Astrocyte (in vitro differentiated cells and primary cell): ENCODE results near the gene TUBB8. TPM values are rescaled to one million over a fixed set of nuclear protein-coding genes. Genes with fewer than 3 reads are reported as not detected.

Experiments used
- DNase-seq: peaks from one replicate; pipeline ENCODE4 v3.0.0-alpha.2; 2010; ENCODE audit warnings: low read depth
- FAIRE-seq: peaks from 2 replicates; lab custom pipeline; 2011; peaks lifted over from hg19 to GRCh38; lab: Jason Lieb, UNC
- H2AFZ ChIP-seq: 2 replicates; pipeline ENCODE4 v1.6.0; 2012; ENCODE audit warnings: low read depth, low read length, inconsistent platforms
- H3K27ac ChIP-seq: 2 replicates; pipeline ENCODE4 v1.5.1; 2011; ENCODE audit warnings: low read depth, low read length, inconsistent platforms
- H3K27me3 ChIP-seq: 2 replicates; pipeline ENCODE4 v1.6.0; 2011; ENCODE audit warnings: low read length, inconsistent platforms; ENCODE audit not compliant: insufficient read depth
- H3K36me3 ChIP-seq: 2 replicates; pipeline ENCODE4 v1.5.1; 2011; ENCODE audit warnings: low read length, inconsistent platforms; ENCODE audit not compliant: insufficient read depth
- H3K4me1 ChIP-seq: 2 replicates; pipeline ENCODE4 v1.5.1; 2011; ENCODE audit warnings: low read length, inconsistent platforms; ENCODE audit not compliant: insufficient read depth
- H3K4me2 ChIP-seq: 2 replicates; pipeline ENCODE4 v1.6.0; 2012; ENCODE audit warnings: low read length, inconsistent platforms
- H3K4me3 ChIP-seq: 2 replicates; pipeline ENCODE4 v1.5.1; 2011; ENCODE audit warnings: low read depth, mild to moderate bottlenecking, low read length, inconsistent platforms; ENCODE audit not compliant: insufficient read depth
- H3K79me2 ChIP-seq: 2 replicates; pipeline ENCODE4 v1.6.0; 2012; ENCODE audit warnings: mild to moderate bottlenecking, low read length, inconsistent platforms; ENCODE audit not compliant: insufficient read depth
- H3K9ac ChIP-seq: 2 replicates; pipeline ENCODE4 v1.6.0; 2012; ENCODE audit warnings: mild to moderate bottlenecking, low read length, inconsistent platforms
- H3K9me3 ChIP-seq: 2 replicates; pipeline ENCODE4 v1.5.1; 2012; ENCODE audit warnings: low read depth, mild to moderate bottlenecking, low read length, inconsistent platforms; ENCODE audit not compliant: insufficient read depth
- H4K20me1 ChIP-seq: 2 replicates; pipeline ENCODE4 v1.6.0; 2012; ENCODE audit warnings: low read length, inconsistent platforms; ENCODE audit not compliant: insufficient read depth
- H3K27ac Mint-ChIP-seq: one replicate; pipeline ENCODE4 v1.8.0; 2021; ENCODE audit warnings: mild to moderate bottlenecking, mixed read lengths; ENCODE audit not compliant: unreplicated experiment
- H3K27me3 Mint-ChIP-seq: one replicate; pipeline ENCODE4 v1.8.0; 2021; ENCODE audit warnings: low read depth, mixed read lengths; ENCODE audit not compliant: unreplicated experiment
- H3K36me3 Mint-ChIP-seq: one replicate; pipeline ENCODE4 v1.8.0; 2021; ENCODE audit warnings: low read depth, mixed read lengths; ENCODE audit not compliant: unreplicated experiment
- H3K4me1 Mint-ChIP-seq: one replicate; pipeline ENCODE4 v1.8.0; 2021; ENCODE audit warnings: low read depth, mixed read lengths; ENCODE audit not compliant: unreplicated experiment
- H3K4me3 Mint-ChIP-seq: one replicate; pipeline ENCODE4 v1.8.0; 2021; ENCODE audit warnings: mild to moderate bottlenecking, moderate library complexity, mixed read lengths; ENCODE audit not compliant: unreplicated experiment
- H3K9me3 Mint-ChIP-seq: one replicate; pipeline ENCODE4 v1.8.0; 2021; ENCODE audit warnings: mild to moderate bottlenecking, mixed read lengths; ENCODE audit not compliant: unreplicated experiment
- CTCF ChIP-seq: IDR thresholded peaks from 2 replicates; pipeline ENCODE4 v1.5.1; 2011; ENCODE audit warnings: low read depth, mild to moderate bottlenecking, inconsistent platforms, low read length, moderate library complexity; ENCODE audit not compliant: insufficient read depth
- EZH2 ChIP-seq: IDR thresholded peaks from 2 replicates; pipeline ENCODE4 v1.6.1; 2012; ENCODE audit warnings: mild to moderate bottlenecking, low read length, inconsistent platforms; ENCODE audit not compliant: insufficient read depth
- total RNA-seq: library from RNA; stranded (reverse); gene quantifications from 2 replicates; pipeline ENCODE4 v1.2.1, GENCODE V29; 2021

Gene TUBB8
- total RNA-seq, 1 donor from 2014 or later = not detected

GRCh38 chr10:85044-85443, 35.9 kb upstream of the TUBB8 start:
- H3K79me2 ChIP-seq = no peaks in the 10 kb centered on the region
- peaks cover 54% of the 10 kb centered on the region for H3K27me3 Mint-ChIP-seq
- FAIRE-seq (no peak), DNase-seq (no peak)
- H3K27me3 ChIP-seq = peaks cover 3% of the 10 kb centered on the region
- H3K9ac ChIP-seq = no peak overlapping the region
- H3K4me1 ChIP-seq = no peaks in the 10 kb centered on the region
- H2AFZ ChIP-seq = no peak overlapping the region
- TF ChIP-seq EZH2 = no peak
- no peak for TF ChIP-seq CTCF
- no peak overlapping the region for H3K27ac Mint-ChIP-seq
- H3K36me3 ChIP-seq = no peaks in the 10 kb centered on the region
- no peaks in the 10 kb centered on the region for H3K9me3 Mint-ChIP-seq
- no peak overlapping the region for H3K27ac ChIP-seq
- no peaks in the 10 kb centered on the region for H3K36me3 Mint-ChIP-seq
- no peak overlapping the region for H3K4me3 Mint-ChIP-seq
- H3K9me3 ChIP-seq = no peaks in the 10 kb centered on the region
- no peaks in the 10 kb centered on the region for H4K20me1 ChIP-seq
- no peaks in the 10 kb centered on the region for H3K4me1 Mint-ChIP-seq
- no peak overlapping the region for H3K4me3 ChIP-seq
- H3K4me2 ChIP-seq = no peak overlapping the region

DNA sequence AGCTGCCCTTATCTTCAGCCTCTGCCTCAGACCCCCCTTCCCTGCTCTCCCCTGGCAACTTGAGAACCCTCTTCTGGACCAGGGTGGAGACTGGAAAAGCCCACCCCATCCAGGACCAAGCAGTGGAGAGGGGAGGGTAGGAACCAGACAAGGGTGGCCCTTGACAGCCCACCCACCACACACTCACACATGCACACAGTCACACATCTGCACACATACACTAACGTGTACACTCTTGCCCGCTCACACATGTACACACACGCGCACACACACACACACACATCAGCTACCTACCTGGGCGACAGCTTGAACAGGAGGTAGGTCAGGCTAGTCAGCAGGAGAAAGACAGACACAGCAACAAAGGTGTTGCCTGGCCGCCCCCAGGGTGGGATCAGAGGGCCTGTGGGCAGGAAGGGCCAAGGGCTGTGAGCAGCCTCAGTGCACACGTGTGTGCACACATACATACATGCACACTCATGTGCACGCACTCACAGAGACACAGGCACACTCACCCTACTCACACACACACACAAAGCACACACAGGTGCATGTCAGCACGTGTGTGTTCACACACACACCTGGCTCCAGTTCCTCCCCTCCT, 34.9 kb upstream of the TUBB8 start:
- TF ChIP-seq EZH2 = no peak
- TF ChIP-seq CTCF = no peak
- H3K9ac ChIP-seq = no peak overlapping the region
- no peak overlapping the region for H3K27ac ChIP-seq
- Mint-ChIP-seq H3K4me1 (no peaks in the 10 kb centered on the region), H3K36me3 (no peaks in the 10 kb centered on the region), H3K4me3 (no peak overlapping the region), H3K27me3 (peaks cover 62% of the 10 kb centered on the region), H3K9me3 (peaks cover 2% of the 10 kb centered on the region), H3K27ac (no peak overlapping the region)
- H3K27me3 ChIP-seq = peaks cover 3% of the 10 kb centered on the region
- H2AFZ ChIP-seq = no peak overlapping the region
- H3K4me2 ChIP-seq = no peak overlapping the region
- FAIRE-seq (no peak), DNase-seq (no peak)
- no peaks in the 10 kb centered on the region for H4K20me1 ChIP-seq
- no peaks in the 10 kb centered on the region for H3K79me2 ChIP-seq
- no peaks in the 10 kb centered on the region for H3K36me3 ChIP-seq
- no peaks in the 10 kb centered on the region for H3K9me3 ChIP-seq
- H3K4me3 ChIP-seq = no peak overlapping the region
- H3K4me1 ChIP-seq = no peaks in the 10 kb centered on the region

- H3K4me1 Mint-ChIP-seq = no peaks in the 10 kb centered on the region
- H3K27me3 Mint-ChIP-seq = peaks cover 45% of the 10 kb centered on the region
- Histone ChIP-seq H3K36me3 (no peaks in the 10 kb centered on the region), H3K9me3 (no peaks in the 10 kb centered on the region), H3K4me3 (no peak overlapping the region), H3K27me3 (peaks cover 3% of the 10 kb centered on the region), H3K9ac (no peak overlapping the region), H3K27ac (no peak overlapping the region), H2AFZ (no peak overlapping the region), H4K20me1 (no peaks in the 10 kb centered on the region), H3K79me2 (no peaks in the 10 kb centered on the region), H3K4me1 (no peaks in the 10 kb centered on the region), H3K4me2 (no peak overlapping the region)
- no peak overlapping the region for H3K27ac Mint-ChIP-seq
- FAIRE-seq (no peak), DNase-seq (no peak)
- H3K9me3 Mint-ChIP-seq = peaks cover 2% of the 10 kb centered on the region
- TF ChIP-seq CTCF = no peak
- H3K36me3 Mint-ChIP-seq = no peaks in the 10 kb centered on the region
- H3K4me3 Mint-ChIP-seq = no peak overlapping the region
Observed at GRCh38 chr10:80477-81105, 31.5 kb upstream of the TUBB8 start.
